GM19372 (cell line): Measurements from ENCODE around the gene MAP6.
"Not testable (repeated sequence)": the region's sequence is repeated elsewhere in the genome, so short reads cannot be mapped to it uniquely, and the experiment has no call there.

Experiments
- ATAC-seq: cut with Tn5 transposase; IDR thresholded peaks from one replicate; pipeline ENCODE4 v1.9.1; 2021; ENCODE audit warnings: mild to moderate bottlenecking, low read depth, moderate library complexity; ENCODE audit not compliant: unreplicated experiment

The MAP6 gene

DNA sequence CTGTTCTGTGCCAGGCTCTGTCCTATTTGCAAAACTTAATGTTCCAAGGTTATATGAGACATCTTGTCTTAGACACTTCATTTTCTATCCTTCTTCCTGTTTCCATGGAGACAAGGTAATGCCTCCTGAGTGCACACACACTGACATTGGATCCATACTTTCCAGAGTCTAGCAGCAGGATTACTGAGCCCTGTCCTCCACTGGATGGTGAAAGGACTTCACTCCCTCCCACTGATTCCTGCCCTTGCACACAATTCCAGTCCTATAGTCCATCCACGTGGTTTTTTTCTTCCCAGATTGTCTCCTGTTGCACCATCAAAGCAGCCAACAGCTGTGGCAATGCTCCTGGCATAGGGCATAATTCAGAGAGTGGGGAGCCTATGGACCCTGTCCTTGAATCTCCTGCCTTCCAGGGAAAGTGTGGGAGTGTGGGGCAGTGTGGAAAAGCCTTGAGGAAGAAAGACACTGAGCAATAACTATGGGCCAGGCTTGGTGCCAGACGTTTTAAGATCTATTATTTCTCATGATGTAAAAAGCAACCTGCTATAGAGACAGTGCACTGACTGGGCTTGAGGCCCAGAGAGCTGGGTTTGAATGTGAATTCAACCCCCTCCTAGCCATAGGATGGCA lies 75.4 kb downstream of the MAP6 start:
- no peak for ATAC-seq

DNA sequence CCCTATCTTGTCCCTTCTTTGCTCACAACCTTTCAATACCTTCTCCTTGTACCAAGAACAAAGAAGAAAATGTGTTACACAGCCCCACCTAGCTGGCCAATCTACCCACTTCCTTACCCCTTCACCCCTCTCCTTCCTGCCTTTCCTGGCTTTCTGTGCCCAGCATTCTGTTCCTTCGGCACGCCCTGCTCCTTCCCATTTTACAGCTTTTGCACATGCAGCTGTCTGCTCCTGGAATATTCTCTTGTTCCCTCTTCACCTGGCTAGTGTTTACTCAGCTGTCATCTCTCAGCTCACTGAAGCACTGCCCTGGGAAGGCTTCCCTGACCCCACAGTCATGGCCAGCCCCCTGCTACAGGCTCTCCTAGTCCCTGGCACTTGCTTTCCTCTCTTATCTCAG lies 76.1 kb downstream of the MAP6 start:
- no peak for ATAC-seq

DNA sequence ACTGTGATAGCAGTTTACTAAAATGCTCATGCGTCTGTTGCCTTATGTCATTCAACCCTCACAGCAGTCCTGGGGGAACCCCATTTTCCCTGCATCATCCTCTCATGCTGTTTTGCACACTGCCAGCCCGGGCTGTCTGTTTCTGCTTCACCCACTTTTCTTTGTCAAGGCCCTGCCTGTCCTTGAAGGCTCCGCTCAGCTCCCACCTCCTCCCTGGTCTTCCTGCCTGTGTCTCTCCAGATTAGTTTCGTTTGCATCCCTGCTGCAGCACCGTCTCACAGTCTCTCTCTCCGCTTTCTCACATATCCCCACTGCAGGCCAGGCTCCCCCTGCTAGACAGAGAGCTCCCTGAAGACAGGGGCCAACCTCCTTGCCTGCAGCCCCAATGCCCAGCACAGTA lies 76.9 kb downstream of the MAP6 start:
- no peak for ATAC-seq

DNA sequence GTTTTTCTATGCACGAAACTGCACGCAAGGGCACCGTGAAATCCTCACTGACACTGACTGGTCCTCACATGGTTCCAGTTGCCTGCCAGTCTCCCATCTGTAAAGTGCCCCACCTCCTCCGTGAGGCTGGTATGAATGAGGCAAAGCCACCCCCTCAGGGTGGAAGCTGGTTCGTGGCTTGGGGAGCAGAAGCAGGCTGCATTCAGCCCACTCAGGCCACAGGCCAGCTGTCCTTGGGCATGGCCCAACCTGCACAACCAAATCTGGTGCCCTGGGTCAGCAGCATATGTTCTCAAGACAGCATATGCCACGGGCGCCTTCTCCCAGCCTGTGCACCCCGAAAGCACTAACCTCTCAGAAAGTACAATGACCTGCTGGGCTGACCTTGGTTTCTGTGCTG lies 77.5 kb downstream of the MAP6 start:
- ATAC-seq: no peak

DNA sequence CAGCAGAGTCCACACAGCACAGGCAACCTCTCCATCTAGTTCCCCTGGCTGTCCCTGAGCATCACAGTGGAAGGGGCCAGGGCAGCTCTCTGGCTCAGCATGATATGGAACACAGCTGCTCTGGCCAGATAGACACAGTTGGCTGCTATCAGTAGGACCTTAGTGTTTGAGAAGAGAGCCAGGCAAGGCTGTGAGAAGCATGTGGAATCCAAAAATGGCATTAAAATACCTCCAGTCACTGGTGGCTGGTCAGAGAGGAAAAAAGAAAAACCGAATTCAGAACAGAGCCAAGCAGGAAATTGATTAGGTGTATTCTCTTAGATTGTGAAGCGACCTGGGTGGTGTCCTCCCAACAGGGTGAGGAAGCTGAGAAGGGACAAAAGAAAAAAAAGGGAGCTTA lies 78.9 kb downstream of the MAP6 start:
- no peak for ATAC-seq

DNA sequence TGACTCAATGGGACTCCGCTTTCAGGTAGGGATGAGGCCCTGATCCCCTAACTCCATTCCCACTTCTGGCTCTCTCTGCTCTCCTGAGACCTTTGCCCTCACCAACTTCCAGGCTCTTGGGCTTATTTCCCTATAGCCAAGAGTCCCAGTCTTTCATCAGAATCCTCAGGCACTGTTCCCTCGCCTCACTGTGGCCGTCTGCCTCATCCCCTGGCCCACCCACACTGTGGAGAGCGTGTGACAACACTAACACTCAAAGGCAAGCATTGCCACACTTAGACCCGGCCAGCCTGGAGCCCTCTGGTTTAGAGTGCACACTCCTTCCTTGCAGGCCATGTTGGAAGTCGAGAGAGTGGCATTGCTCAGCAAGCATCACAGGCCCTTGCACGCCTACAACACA lies 79.8 kb downstream of the MAP6 start:
- no peak for ATAC-seq

DNA sequence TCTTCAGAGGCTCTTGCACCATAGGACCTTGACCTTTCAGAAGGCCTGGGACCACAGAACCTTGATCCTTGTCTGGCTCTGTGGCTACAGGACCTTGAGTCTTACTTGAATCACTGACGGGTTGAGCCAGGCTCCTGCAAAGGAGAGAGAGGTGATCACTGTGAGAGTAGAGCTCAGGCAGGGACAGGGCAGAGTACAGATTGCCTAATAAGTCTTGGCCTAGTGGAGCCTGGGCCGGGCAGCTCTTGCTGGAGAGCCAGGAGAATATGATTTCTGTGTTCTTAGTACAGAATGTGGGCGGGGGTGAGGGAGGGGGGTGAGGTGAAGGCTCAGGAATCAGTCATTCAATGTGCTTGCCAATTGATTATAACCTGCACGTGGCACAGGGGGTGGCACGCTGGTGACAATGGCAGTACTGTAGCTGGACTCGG lies 80.8 kb downstream of the MAP6 start:
- no peak for ATAC-seq

DNA sequence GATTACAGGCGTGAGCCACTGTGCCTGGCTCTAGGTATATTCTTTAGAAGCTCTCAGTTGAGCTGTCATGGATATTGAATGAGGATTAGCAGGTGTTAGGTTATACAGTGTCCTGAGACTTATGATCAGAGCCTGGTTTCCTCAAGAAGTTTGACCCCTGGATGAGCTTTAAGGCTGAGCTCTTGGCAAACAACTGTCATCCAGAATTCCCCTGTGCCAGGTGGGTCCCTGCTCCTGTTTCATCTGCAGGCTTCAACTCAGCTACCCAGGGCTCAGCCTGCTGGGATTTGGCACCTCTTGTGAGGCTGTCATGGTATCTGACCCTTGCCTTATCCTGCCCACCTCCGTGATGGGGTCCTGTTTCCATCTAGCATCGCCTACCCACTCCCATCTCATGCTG lies 82.4 kb downstream of the MAP6 start:
- no peak for ATAC-seq

DNA sequence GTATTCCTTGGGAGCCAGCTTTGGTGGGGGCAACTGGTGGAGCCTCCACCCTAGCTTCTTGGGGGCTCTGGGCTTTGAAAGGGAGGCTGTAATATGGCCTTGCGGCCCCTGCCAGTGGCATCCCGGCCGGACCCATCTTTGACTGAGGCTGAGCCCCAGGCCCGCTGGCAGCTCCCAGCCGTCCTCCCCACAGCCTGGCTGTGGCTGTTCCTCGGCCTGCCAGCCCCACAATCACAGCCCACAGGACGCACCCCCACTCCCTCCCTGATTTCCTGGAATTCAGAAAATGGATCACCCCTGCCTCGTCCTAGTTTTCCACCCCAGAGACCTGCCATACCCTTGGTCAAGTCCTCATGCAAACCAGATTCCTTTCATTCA lies 83.6 kb downstream of the MAP6 start:
- ATAC-seq: no peak

DNA sequence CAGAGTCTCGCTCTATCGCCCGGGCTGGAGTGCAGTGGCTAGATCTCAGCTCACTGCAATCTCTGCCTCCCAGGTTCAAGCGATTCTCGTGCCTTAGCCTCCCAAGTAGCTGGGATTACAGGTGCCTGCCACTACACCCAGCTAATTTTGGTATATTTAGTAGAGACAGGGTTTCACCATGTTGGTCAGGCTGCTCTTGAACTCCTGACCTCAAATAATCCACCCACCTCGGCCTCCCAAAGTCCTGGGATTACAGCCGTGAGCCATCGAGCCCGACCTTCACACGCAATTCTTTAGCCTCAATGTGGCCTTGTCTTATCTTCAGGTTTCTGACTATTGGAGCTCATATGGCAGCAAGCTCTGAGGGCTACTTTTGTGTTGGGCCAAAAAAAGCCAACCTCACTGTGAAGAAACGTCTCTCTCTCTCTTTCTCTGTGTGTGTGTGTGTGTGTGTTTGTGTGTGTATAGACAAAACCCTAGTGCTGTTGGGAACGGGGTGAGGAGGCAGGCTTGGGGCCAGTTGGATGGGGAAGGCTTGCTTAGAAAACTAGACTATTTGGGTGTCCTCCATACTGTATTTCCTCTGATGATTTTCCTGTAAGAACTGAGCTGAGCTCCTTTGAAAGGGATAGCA lies 84.1 kb downstream of the MAP6 start:
- ATAC-seq: not testable (repeated sequence)

DNA sequence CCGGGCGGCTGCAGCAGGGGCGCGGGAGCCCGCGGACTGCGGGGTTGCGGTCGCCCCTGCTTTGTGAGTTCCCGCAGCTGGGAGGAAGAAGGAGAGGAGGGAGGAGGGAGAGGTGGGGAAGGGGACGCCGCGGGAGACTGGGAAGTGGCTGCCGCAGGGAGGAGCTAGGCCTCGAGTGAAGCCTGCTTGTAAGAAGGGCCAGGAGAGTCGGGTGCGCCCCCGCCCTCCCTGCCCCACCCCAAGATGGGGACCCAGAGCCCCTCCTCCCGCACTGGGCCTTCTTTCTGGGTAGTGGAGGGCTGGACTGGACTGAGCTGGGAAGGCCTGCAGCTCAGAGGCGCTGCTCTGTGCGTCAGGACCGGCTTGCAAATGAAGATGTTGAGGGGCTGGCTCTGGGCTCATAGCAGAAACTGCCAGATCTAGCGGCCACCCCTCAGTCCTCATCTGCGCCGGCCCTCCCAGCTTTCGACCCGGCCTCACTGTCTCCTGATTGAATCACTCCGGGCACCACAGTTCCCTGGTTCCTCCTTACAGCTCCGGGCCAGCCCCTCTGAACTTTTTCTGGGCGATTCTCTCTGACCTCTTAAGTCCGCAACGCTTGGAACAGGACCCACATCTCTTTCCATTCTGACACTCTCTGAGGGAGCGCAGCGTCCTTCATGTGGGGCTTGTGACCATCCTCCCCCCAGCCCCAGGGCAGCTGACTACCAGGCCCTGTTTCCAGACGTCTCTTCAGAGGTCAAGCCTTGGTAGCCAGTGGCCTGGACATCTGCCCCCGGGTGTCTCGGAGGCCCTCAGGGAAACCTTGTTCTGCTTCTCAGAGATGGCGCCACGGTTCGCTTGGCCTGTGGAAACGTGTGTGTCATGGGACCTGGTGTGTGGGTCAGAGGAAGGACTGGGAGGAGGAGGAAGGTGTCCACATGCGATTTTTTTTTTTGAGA lies 84.8 kb downstream of the MAP6 start:
- no peak for ATAC-seq

DNA sequence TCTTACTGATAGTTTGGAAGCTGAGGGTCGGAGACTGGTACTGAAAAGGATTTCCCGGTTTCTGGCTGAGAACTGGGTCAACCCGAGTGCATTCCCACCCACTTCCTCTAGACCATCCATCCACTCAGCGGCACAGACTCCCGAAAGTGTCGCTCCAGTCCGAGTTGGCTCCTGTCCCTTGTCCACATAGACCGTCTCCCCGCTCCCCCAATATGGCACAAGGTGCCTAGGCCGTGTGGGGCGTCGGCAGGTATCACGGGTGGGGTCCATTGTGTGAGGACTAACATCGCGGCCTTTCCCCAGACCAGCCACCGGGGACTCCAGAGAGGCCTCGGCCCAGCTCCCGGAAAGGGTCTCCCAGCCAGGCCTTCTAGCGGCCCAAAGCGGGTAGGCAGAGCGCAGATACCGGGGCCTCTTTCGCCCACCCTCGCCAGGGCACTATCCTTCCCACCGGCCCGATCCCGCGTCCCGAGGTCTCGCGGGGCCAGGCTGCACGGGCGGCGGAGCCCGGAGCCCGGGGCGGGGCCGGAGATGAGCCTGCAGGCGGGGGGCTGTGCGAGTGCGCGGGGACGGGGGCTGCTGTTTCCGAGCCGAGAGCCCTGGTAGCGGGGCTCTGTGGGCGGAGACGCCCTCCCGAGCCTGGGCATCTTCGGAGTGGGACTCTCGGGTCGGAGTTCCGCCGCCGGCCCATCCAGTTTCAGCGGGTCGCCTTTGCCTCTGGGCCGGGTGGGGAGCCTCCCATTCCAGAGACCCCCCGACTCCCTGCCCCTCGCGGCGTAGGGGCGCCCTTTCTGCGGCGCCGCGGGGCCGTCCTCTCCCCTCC lies 85.7 kb downstream of the MAP6 start:
- no peak for ATAC-seq

DNA sequence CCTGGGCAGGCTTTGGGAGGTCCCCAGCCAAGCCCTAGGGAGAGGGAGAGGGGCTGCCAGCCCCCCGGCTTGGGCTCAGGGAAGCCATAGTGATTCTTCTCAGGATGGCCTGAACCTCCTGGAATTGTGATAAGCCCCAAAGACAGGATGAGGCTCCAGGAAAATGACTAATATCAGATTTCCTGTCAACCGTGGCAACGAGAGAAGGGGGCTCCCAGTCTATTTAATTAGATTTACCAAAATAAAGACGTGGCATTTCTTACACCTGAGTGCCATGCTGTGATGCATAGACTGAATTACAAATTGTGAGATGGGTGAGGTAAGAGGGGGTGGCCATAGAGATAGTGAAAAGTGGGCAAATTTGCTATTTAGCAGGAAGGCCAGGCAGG lies 86.3 kb downstream of the MAP6 start:
- ATAC-seq: no peak

DNA sequence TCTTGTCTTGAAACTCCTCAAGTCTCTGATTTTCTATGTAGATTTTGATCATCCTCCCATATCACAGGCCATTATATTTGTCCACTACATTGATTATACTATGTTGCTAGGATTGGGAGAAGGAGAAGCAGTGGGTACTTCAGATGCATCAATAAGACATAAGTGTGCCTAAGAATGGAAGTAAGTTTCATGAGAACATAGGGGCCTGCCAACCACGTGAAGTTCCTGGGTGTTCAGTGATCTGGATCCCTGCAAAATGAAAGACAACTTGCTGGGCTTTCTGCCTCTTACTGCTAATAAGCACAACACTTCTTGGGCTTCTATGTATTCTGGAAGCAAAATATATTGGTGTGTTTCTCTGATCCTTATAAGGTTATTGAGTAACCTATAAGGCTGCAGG lies 89.0 kb downstream of the MAP6 start:
- ATAC-seq: no peak

DNA sequence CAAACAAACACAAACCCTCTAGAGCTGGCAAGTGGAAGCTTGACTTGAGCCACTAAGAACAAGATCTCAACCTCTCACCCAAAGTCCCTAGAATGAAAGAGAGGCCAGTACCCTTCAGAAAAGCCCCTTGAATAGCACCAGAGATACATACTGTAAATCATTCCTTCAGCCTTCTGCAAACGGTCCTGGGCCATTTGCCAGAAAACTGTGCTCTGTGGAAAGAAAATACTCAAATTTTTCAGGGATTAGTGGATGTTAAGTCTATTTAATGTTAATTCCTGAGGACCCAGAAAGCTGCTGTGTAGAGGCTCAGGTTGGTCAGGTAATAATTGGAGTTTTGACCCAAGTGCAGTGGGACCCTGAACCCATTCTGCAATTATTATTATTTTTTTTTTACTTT lies 89.9 kb downstream of the MAP6 start:
- ATAC-seq: no peak

DNA sequence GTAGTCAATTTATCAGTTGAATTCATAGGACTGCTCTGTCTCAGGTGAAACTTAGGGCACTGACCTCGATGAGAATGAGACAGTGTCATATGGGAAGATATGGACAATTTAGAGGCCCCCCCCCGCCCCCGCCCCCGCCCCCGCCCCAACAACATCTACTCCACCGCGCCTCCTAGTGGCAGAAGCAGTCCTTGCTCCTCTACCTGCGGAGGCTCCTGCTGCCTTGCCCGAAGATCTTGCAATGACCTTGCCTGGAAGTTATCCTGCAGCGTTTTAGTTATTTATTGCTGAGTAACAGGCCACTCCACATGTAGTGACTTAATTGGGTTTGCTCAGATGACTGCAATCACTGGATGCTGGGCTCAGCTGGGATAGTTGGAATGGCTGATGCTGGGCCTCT lies 91.6 kb downstream of the MAP6 start:
- ATAC-seq: no peak

DNA sequence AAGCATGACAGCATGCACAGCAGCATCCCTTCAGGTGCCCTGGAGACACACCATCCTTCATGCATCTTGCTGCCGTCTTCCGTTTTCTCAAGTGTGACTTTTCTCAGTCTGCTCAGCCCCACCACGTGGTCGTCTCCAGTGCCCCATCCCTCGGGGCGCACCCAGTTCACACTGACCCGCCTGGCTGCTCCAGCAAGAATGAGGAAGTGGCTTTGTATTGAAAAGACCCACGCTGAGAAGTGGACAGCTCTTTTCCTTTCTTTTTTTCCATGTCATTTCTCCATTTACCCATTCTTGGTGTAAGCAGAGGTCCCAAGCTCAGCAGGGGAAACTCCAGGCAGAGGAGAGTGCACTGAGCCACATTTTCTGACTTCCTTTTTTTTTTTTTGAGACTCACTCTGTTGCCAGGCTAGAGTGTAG lies 92.3 kb downstream of the MAP6 start:
- no peak for ATAC-seq

DNA sequence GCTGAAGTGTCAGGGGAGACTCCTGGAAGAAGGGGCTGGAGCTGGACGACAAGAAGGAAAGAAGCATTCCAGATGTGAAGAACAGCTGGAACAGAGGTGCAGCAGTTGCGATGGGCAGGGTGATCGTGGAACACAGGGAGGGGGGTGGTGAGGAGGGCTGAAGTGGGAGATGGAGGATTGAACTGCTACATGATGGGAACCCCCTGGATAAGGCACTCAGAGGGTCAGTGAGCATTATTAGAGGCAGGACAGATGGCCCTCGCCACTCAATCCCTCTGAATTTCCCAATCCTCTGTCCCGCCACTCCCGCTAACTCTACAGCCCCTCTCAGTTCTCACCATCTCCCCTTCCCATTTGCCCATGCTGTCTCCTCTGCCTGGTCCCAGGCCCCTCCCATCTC lies 92.8 kb downstream of the MAP6 start:
- no peak for ATAC-seq

DNA sequence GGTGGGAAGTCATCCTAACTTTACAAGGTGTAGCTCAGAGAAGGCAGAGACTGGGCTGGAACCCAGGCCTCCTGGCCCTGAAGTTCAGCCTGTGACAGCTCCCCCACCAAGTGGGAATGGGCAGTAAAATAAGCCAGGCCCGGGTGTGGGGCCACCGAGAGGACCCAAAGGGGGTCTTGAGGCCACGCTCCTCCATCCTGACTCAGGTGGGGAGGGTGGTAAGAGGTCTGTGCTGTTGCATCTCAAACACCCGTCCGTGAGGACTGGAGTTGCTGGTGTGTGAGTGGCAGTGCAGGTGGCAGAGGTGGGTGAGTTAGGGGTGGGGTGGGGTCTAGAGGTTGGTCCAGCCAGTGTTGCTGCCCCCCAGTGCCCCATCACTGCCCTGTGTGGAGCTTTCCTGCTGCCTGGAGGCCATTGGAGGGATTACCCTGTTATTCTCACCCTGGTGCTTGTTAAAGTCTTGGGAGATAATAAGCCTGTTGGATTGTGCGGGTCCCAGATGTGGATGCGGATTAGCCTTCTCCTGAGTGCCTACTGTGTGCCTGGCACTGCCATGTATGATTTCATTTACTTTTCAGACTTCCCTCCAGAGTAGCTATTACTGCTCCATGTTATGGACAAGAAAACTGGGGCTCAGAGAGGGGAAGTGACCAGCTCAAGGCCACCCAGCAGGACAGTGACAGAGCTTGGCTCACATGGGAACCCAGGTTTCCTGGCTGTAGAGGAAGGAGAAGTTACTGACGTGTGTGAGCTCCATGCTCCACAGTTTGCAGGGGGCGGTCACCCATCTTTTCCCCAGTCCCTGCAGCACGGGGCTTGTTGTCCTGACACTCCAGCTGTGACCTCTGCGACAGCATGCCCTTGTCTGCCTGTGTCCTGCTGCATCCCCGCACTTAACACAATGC lies 93.9 kb downstream of the MAP6 start:
- no peak for ATAC-seq

DNA sequence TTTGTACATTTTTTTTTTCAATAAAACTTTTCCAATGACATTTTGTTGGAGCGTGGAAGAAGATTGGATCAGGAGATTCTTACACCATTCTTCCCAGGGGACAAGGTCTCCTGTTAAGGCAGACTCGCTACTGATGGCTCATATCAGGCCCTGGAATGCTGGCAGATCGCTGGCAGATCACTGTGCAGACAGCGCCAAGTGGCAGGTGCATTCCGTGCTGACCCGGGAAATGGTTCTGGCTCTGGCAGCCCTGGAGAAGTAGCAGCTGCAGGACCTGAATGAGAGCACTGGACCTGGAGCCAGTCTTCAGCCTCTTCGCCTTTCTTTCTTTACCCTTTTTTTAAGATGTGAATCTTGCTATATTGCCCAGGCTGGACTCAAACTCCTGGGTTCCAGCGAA lies 96.1 kb downstream of the MAP6 start:
- ATAC-seq: no peak
